PFSK-1 (cell line): ENCODE data around the gene LHFPL3.

Source experiments
- FOXP2 ChIP-seq: optimal IDR thresholded peaks from 2 replicates; pipeline ENCODE3; 2011; ENCODE audit warnings: borderline replicate concordance, control low read depth, inconsistent platforms; ENCODE audit not compliant: insufficient read depth; ENCODE audit errors: extremely low read length, extremely low read depth
- POLR2AphosphoS5 ChIP-seq: IDR thresholded peaks from 2 replicates; pipeline ENCODE4 v1.6.1; 2012; ENCODE audit warnings: low read depth, mild to moderate bottlenecking, control low read depth, low read length, moderate library complexity
- SIN3A ChIP-seq: IDR thresholded peaks from 2 replicates; pipeline ENCODE4 v1.6.1; 2012; ENCODE audit warnings: mild to moderate bottlenecking, low read length, moderate library complexity, borderline replicate concordance; ENCODE audit not compliant: insufficient read depth
- TAF1 ChIP-seq: IDR thresholded peaks from 2 replicates; pipeline ENCODE4 v1.6.1; 2012; ENCODE audit warnings: low read length, control low read depth, borderline replicate concordance; ENCODE audit not compliant: insufficient read depth
- TF ChIP-seq, protein P1 (sequence below), 2 experiments: IDR thresholded peaks; 2 replicates each; pipeline versions ENCODE4 v1.6.1 to v1.8.0; 2011 to 2012; ENCODE audit warnings: low read depth in 2 of 2, low read length in 2 of 2, control low read depth in 1 of 2, inconsistent platforms in 1 of 2, mild to moderate bottlenecking in 1 of 2, moderate library complexity in 1 of 2; ENCODE audit not compliant: insufficient read depth in 1 of 2

Gene LHFPL3

DNA sequence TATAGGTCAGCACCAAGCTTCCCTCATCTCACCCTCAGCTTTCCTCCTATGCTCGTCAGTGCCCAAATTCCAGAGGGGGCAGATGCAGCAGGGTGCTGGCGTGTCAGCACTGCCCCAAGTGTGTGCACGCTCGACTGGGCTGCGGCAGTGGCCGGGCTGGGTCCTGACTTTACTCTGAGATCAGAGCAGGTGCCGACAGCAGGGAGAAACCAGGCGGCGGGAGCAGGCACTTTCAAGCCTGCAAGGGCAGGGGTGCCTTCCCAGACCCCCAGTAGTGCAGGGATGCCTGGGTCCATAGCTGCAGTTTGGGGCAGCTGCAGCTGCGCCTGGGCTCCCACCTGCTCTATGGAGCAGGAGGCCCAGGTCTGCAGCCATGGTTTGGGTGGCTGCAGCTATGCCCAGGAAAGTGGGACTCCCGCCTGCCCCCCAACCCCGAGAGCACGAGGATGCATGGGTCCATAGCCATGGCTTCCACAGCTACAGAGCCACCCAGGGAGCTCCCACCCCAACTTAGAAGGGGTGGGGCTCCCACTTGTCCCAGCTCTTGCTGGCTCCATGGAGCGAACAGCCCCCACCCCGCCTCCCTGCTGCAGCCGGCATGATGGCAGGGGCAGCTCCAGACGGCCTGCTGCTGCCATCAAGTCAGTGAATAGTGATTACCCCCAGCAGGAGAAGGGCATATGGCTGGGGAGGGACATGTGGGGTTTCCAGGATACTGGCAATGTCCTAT lies 486.4 kb downstream of the LHFPL3 start:
- TF ChIP-seq SIN3A (no peak), POLR2AphosphoS5 (no peak), FOXP2 (no peak), TAF1 (no peak)

DNA sequence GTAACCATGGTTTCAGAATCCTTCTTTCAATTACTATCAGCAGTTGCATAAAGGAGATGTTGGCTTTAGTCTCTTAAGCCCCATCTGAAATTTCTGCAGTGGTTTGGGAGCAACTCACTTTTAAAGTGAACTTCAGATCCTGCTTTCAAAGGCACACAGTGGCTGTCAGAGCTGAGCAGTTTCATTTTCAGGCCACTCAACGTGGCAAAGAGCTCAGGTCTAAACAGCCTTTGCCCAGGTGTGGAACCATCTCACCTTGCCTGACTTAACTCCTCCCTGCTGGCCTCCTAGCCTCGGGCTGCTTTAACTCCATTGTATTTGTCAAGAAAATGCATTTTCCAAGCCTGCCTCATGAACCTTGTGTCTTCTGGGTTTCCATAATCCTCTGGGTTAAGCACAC lies 488.1 kb downstream of the LHFPL3 start:
- TF ChIP-seq SIN3A, result no peak
- TF ChIP-seq TAF1, result no peak
- TF ChIP-seq, protein P1, sequence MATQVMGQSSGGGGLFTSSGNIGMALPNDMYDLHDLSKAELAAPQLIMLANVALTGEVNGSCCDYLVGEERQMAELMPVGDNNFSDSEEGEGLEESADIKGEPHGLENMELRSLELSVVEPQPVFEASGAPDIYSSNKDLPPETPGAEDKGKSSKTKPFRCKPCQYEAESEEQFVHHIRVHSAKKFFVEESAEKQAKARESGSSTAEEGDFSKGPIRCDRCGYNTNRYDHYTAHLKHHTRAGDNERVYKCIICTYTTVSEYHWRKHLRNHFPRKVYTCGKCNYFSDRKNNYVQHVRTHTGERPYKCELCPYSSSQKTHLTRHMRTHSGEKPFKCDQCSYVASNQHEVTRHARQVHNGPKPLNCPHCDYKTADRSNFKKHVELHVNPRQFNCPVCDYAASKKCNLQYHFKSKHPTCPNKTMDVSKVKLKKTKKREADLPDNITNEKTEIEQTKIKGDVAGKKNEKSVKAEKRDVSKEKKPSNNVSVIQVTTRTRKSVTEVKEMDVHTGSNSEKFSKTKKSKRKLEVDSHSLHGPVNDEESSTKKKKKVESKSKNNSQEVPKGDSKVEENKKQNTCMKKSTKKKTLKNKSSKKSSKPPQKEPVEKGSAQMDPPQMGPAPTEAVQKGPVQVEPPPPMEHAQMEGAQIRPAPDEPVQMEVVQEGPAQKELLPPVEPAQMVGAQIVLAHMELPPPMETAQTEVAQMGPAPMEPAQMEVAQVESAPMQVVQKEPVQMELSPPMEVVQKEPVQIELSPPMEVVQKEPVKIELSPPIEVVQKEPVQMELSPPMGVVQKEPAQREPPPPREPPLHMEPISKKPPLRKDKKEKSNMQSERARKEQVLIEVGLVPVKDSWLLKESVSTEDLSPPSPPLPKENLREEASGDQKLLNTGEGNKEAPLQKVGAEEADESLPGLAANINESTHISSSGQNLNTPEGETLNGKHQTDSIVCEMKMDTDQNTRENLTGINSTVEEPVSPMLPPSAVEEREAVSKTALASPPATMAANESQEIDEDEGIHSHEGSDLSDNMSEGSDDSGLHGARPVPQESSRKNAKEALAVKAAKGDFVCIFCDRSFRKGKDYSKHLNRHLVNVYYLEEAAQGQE (IDR thresholded peaks at IDR 0.05; ENCODE audit: insufficient read depth in 1 of 2, low read depth in 2 of 2, low read length in 2 of 2), result no peak
- TF ChIP-seq POLR2AphosphoS5, result no peak
- no peak for TF ChIP-seq FOXP2

DNA sequence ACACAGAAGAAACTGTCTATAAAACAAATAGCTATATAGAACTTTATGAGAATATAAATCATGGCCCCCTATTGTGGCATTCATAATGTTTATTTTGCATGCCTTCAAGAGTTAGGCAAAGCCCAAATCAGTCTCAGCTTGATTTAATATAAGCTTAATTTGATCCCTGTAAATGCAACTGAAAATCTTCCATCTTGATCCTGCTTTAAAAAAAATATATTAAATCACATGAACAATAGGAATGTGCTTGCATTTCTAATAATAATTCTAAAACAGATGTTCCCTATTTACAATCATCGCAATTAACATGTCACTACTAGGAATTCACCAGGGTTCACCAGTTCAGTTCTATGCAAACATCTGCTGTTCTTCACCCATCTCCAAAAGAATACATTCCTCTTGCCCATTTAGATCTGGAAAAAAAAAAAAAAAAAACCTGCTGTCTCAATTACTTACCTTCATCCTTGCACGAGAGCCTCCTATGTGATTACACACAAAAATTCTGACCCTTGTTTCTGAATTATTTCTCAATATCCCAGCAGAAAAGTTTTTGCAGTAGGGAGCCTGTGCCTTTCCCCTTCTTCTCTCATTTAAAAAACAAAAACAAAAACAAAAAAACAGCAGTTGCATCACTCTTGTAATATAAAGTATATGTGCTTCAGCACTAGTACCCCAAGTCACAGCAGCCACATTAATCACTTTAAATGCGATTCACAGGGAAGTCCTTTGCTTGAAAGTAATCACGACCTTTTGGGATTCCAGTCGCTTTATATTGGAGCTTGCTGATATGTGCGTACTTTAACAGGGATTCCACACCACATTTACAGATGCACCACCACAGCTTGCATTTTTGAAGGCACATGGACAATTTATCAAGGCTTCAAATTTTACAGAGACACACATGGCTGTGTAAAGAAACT lies 490.8 kb downstream of the LHFPL3 start:
- TF ChIP-seq SIN3A (no peak), TAF1 (no peak), FOXP2 (no peak), POLR2AphosphoS5 (no peak)
- TF ChIP-seq, protein P1 (IDR thresholded peaks at IDR 0.05; ENCODE audit: insufficient read depth in 1 of 2, low read depth in 2 of 2, low read length in 2 of 2), result no peak

DNA sequence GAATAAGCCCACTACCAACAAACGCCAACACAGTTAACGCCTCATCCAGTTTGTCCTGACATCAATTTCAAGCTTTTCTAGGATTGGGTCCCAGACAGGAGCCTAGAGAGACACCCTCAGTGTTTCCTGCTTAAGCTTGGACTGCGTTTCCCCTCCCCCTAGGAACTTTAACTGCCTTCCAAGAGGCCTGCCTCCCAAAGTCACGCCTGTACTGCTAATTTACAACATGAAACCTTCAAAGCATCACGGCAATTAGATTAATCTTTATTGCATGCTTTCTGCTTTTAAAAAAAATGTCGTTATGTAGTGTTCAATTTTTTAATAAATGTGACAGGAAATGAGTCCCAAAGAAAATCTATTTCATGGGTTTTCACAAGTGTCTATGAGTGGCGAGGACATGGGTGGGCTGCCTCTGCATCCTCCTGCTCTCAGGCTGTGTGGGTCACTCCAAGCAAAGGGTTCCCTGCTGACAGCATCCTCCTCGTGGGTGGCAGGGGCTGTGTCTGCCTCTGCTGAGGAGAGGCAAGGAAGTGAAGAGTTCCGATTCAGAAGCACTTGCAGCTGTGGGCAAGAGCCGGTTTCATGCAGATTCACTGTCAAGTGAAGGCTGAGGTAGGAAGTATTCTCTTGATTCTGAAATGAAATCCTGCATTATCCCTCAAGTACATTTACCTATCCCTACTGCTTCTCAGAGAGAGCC lies 492.6 kb downstream of the LHFPL3 start:
- no peak for TF ChIP-seq TAF1

DNA sequence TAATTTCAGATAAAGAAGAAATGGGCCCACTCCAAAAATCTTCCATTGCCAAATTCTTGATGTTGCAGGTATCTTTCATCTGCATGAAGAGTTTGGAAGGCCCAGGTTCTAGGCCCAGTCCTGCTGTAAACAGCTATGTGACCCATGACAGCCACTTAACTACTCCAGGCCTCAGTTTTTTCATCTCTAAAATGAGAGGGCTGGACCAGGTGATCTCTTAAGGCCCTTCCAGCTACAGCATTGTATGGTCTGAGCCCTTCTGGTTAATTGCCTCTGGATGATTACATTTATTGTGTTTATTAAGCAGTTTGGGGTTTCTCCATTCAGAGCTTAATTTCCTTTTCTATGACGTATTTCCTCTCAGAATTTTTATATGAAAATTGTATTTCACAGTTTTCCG lies 494.8 kb downstream of the LHFPL3 start:
- TF ChIP-seq POLR2AphosphoS5 (no peak), SIN3A (no peak), TAF1 (no peak), FOXP2 (no peak)
- TF ChIP-seq, protein P1 (IDR thresholded peaks at IDR 0.05; ENCODE audit: insufficient read depth in 1 of 2, low read depth in 2 of 2, low read length in 2 of 2), result no peak
